Retinal pigment epithelial cell (primary cell): ENCODE measurements around the gene LAMB3.
A peak's percentile ranks its signal among the peaks of the same experiment; 100 is the strongest.

Experiments used
- DNase-seq: peaks from one replicate; pipeline ENCODE4 v3.0.0-alpha.2; 2010; ENCODE audit warnings: low read depth
- H3K4me3 ChIP-seq: 2 replicates; pipeline ENCODE4 v1.5.1; 2011; ENCODE audit warnings: mild to moderate bottlenecking, low read length, control low read depth, moderate library complexity
- CTCF ChIP-seq: conservative IDR thresholded peaks from 2 replicates; pipeline ENCODE4 v1.5.1; 2011; ENCODE audit warnings: low read depth, low read length, control low read depth, inconsistent platforms

LAMB3 gene

GRCh38 chr1:209611771-209612570 lies 40.3 kb downstream of the LAMB3 start:
- no peak overlapping the region for H3K4me3 ChIP-seq
- TF ChIP-seq CTCF: peak; percentile 8
- DNase-seq: no peak

GRCh38 chr1:209610631-209610905 lies 41.7 kb downstream of the LAMB3 start:
- no peak overlapping the region for H3K4me3 ChIP-seq

GRCh38 chr1:209609791-209610630 lies 42.2 kb downstream of the LAMB3 start:
- TF ChIP-seq CTCF: no peak
- H3K4me3 ChIP-seq: no peak overlapping the region
- DNase-seq: no peak

More at GRCh38 chr1:209610631-209610905, 41.7 kb downstream of the LAMB3 start:
- TF ChIP-seq CTCF: no peak
- DNase-seq: no peak

GRCh38 chr1:209609041-209609790 lies 43.0 kb downstream of the LAMB3 start:
- no peak for TF ChIP-seq CTCF
- no peak for DNase-seq

GRCh38 chr1:209607795-209608178 lies 44.4 kb downstream of the LAMB3 start:
- DNase-seq: no peak
- no peak for TF ChIP-seq CTCF
- no peak overlapping the region for H3K4me3 ChIP-seq

More at GRCh38 chr1:209609041-209609790, 43.0 kb downstream of the LAMB3 start:
- no peak overlapping the region for H3K4me3 ChIP-seq

GRCh38 chr1:209607102-209607794 lies 45.0 kb downstream of the LAMB3 start:
- no peak for TF ChIP-seq CTCF
- no peak overlapping the region for H3K4me3 ChIP-seq
- no peak for DNase-seq
